ENCODE measurements around the gene ZNF385B. TPM values are rescaled to one million over a fixed set of nuclear protein-coding genes. Genes with fewer than 3 reads are reported as not detected.

Gene ZNF385B
- total and polyA plus RNA-seq, 10 of the 15 experiments (the other 5 are each of a cell fraction or from before 2014, with no cell fraction given): not detected

- no peak overlapping the region for H3K9ac ChIP-seq (ENCODE audit: control insufficient read depth, insufficient read depth, low read length)
- H3K9me3 ChIP-seq (replicated peaks; ENCODE audit: control insufficient read depth, insufficient read depth, low read length): no peaks in the 10 kb centered on the region
- no peaks in the 10 kb centered on the region for H4K20me1 ChIP-seq (ENCODE audit: control insufficient read depth, insufficient read depth)
- H2AFZ ChIP-seq (ENCODE audit: control insufficient read depth, low read depth, low read length): no peak overlapping the region
- ChIA-PET POLR2A (no interaction called here), RAD21 (ENCODE audit: unreplicated experiment) (no interaction called here), CTCF (no interaction called here), SMC1A (ENCODE audit: uncharacterized antibody, unreplicated experiment) (no interaction called here)
- H3K4me1 ChIP-seq (ENCODE audit: control insufficient read depth, insufficient read depth, low read length): no peaks in the 10 kb centered on the region
- TF ChIP-seq ZNF207 (IDR thresholded peaks at IDR 0.05; ENCODE audit: borderline replicate concordance) (no peak), WRNIP1 (IDR thresholded peaks at IDR 0.05; ENCODE audit: borderline replicate concordance, low read depth, low read length) (no peak), ATF3 (IDR thresholded peaks at IDR 0.05; ENCODE audit: borderline replicate concordance, extremely low read depth, low read depth, low read length) (no peak), PAX8 (IDR thresholded peaks at IDR 0.05) (no peak), NFYA (IDR thresholded peaks at IDR 0.05; ENCODE audit: borderline replicate concordance, low read depth, low read length) (no peak), PKNOX1 (IDR thresholded peaks at IDR 0.05) (no peak), SMAD1 (IDR thresholded peaks at IDR 0.05; ENCODE audit: low read depth, partially characterized antibody) (no peak), EP300 (IDR thresholded peaks at IDR 0.05; ENCODE audit: borderline replicate concordance in 1 of 2, control insufficient read depth in 1 of 2, low read depth in 2 of 2, low read length in 2 of 2) (no peak), MAX (IDR thresholded peaks at IDR 0.05; ENCODE audit: low read depth, low read length) (no peak), SP1 (IDR thresholded peaks at IDR 0.05; ENCODE audit: low read depth, low read length) (no peak), CHD1 (IDR thresholded peaks at IDR 0.05; ENCODE audit: low read depth, low read length) (no peak), POLR2A (IDR thresholded peaks at IDR 0.05; ENCODE audit: low read depth, low read length) (no peak)
- ATAC-seq (no peak), DNase-seq (ENCODE audit: low read depth, low spot score) (no peak), FAIRE-seq (no peak)
- H3K79me2 ChIP-seq (ENCODE audit: control insufficient read depth, insufficient read depth, low read length): no peaks in the 10 kb centered on the region
- no TSS peak for BruUV-seq (replicated peaks)
- no peak overlapping the region for H3K4me3 ChIP-seq
- no peak overlapping the region for H3K4me2 ChIP-seq (ENCODE audit: control insufficient read depth, insufficient read depth)
- intact Hi-C loops (cut with micrococcal nuclease; ENCODE audit: unreplicated experiment): no loop called here
- no peak overlapping the region for H3K27ac ChIP-seq (ENCODE audit: control insufficient read depth, insufficient read depth)
- no peaks in the 10 kb centered on the region for H3K36me3 ChIP-seq (ENCODE audit: control insufficient read depth in 2 of 2, insufficient read depth in 2 of 2, low read length in 1 of 2)
- in situ Hi-C loops (cut with MboI): no loop called here
- no peaks in the 10 kb centered on the region for H3K27me3 ChIP-seq (replicated peaks in 1 of 2; ENCODE audit: control insufficient read depth in 2 of 2, insufficient read depth in 2 of 2, low read length in 1 of 2)
These were observed 137.0 kb downstream of the ZNF385B start for GRCh38 chr2:179724403-179724802.
